Duodenal mucosa (tissue), 2 donors: ENCODE measurements around the gene RUVBL1.

ENCODE experiments used
- H3K27ac ChIP-seq: one replicate; pipeline ENCODE4 v1.7.0; 2013; ENCODE audit warnings: low read depth, low read length
- H3K27me3 ChIP-seq, 2 donors: one replicate each; pipeline ENCODE4 v1.7.0; 2013; ENCODE audit warnings: low read length in 2 of 2, control low read depth in 1 of 2; ENCODE audit not compliant: insufficient read depth in 2 of 2, control insufficient read depth in 1 of 2
- H3K36me3 ChIP-seq, 2 donors: one replicate each; pipeline ENCODE4 v1.7.0; 2013; ENCODE audit warnings: low read length in 2 of 2, control low read depth in 1 of 2; ENCODE audit not compliant: insufficient read depth in 2 of 2, control insufficient read depth in 1 of 2
- H3K4me1 ChIP-seq, 2 donors: one replicate each; pipeline ENCODE4 v1.7.0; 2013; ENCODE audit warnings: low read length in 2 of 2, control low read depth in 1 of 2; ENCODE audit not compliant: insufficient read depth in 2 of 2, control insufficient read depth in 1 of 2
- H3K4me3 ChIP-seq, 2 donors: one replicate each; pipeline ENCODE4 v1.7.0; 2013; ENCODE audit warnings: low read length in 2 of 2, low read depth in 1 of 2
- H3K9ac ChIP-seq, 2 donors: one replicate each; pipeline ENCODE4 v1.7.0; 2013; ENCODE audit warnings: low read length in 2 of 2, low read depth in 1 of 2
- H3K9me3 ChIP-seq, 2 donors: one replicate each; pipeline ENCODE4 v1.7.0; 2013; ENCODE audit warnings: low read length in 2 of 2, control low read depth in 1 of 2; ENCODE audit not compliant: control insufficient read depth in 1 of 2

The RUVBL1 gene

DNA sequence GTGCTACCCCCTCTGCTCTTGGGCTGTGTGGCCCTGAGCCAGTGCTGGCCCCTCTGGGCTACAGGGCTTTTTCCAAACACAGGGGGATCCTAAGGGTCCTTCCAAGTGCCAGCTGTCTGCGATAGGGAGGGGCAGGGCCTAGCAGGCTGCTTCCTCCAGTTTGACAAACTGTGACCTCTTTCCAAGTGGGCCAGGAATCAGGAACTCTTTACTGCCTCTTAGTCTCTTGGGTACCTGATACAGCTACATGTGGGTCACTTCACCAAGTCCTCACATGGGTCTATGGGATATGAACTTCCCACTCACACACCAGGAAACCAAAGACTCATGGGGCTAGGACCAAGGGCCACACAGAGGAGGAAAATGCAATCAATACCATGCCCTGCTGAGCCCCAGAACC lies 45.9 kb downstream of the RUVBL1 start:
- Histone ChIP-seq H3K4me3 (no peak overlapping the region), H3K9me3 (no peaks in the 10 kb centered on the region), H3K27me3 (no peaks in the 10 kb centered on the region), H3K27ac (no peak overlapping the region), H3K9ac (no peak overlapping the region), H3K4me1 (peaks cover 16 to 22% of the 10 kb centered on the region in 2 donors), H3K36me3 (peaks cover 4 to 18% of the 10 kb centered on the region in 2 donors)

DNA sequence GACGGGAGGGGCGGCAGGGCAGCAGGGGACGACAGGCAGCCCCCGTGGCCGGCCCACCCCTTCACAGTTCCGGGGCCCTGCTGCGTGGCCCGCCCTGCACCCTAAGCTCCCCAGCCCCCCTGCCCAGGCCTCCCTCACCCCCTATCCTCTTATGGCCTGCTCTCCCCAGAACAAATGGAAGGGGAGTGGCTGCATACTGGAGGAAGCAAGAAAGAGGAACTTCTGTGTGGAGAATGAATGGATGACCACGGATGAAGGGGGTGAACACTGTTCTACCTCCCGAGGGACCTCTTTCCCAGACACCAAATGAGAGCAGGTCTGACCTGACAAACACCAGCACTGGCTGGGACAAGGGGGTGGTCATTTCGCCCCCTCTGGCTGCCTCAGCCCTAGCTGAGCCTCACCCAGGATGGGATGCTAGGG lies 46.4 kb downstream of the RUVBL1 start:
- no peaks in the 10 kb centered on the region for H3K9me3 ChIP-seq
- peaks cover 16 to 20% of the 10 kb centered on the region in 2 donors for H3K4me1 ChIP-seq
- peak overlapping the region in 1 of 2 donors; percentile 72 for H3K4me3 ChIP-seq
- H3K36me3 ChIP-seq = peaks cover 5 to 19% of the 10 kb centered on the region in 2 donors
- H3K27ac ChIP-seq = no peak overlapping the region
- H3K9ac ChIP-seq = no peak overlapping the region
- no peaks in the 10 kb centered on the region for H3K27me3 ChIP-seq

DNA sequence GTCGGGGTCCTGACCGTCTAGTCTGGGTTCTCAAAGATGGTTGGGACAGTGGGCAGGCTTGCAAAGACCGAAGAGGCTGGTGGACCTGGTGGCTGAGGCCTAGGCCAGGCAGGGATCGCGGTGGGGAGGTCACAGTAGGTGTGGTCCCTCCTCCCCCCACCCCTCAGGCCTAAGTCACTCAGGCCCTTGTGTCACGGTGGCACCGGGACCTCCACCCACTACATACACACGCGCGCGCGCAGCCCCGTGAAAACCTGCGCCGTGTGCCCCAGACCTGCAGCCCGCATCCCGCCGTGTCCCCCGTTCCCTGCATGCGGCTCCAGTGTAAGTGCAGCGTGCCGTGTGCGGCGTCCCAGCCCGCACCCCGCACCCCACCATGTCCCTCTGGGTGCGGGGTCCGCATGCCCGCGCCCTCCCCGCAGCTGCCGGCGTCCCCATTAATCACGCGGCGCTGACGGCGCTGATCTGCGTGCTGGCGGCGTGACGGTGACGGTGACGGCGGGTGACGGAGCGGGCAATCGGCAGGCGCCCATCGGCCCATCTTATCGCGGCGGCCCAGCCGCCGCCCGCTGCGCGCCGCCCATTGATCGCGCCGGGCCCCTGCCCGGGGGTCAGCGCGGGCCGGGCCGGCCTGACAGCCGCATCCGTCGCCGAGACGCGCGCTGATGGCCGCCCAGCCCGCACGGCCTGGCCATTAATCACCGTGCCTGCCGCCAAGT lies 47.0 kb downstream of the RUVBL1 start:
- Histone ChIP-seq H3K9ac (peak overlapping the region; percentile 35 to 60), H3K4me3 (peak overlapping the region; percentile 61 to 72), H3K9me3 (no peaks in the 10 kb centered on the region), H3K27ac (no peak overlapping the region), H3K4me1 (peaks cover 15 to 19% of the 10 kb centered on the region in 2 donors), H3K36me3 (peaks cover 11 to 21% of the 10 kb centered on the region in 2 donors), H3K27me3 (no peaks in the 10 kb centered on the region)

DNA sequence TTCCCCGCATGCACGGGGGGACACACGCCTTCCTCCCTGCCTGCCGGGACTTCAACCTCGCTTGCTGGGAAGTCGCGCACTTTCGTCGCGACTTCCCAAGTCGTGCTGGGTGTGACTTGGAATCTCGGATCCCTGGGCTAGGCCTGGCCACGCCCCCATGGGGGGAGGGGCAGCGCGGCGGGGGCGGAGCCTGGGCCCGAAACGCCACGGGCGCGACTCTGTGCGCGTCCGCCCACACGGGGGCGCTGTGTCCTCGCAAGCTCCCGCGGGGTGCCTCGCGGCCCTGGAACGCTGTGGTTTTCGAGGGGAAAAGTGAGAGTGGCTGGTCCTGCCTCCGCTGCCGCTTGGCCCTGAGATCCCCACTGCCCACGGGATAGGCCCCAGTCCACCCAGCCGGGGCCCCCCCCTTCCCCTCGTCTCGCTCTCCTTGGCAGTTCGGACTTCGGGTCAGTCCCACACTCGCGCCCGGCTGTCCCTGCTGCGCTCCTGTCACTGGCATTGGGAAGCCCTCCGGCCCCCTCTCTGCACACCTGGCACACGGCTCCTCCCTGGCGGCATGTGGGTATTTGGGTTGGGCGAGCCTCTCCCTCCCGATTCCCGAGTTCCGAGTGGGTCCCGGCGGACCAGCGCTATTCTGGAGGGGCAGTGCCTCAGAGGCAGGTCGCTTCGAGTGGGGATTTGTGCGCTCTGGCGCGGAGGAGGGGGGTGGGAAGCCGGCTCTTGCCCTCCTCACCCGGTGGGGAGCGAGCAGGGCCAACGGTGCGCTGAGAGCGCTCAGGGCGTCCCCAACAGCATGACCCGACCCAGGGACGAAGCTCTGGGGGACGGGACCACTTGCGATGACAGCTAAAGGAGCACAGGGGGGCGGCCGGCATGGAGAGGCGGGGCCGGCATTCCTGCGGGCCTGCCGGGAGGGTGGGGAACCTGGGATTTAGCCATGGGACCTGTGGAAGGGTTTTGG lies 47.8 kb downstream of the RUVBL1 start:
- Histone ChIP-seq H3K4me3 (peak overlapping the region; percentile 61 to 72), H3K27me3 (no peaks in the 10 kb centered on the region), H3K9me3 (no peaks in the 10 kb centered on the region), H3K36me3 (peaks cover 19 to 30% of the 10 kb centered on the region in 2 donors), H3K27ac (no peak overlapping the region), H3K9ac (peak overlapping the region; percentile 35 to 60), H3K4me1 (peaks cover 13 to 19% of the 10 kb centered on the region in 2 donors)

DNA sequence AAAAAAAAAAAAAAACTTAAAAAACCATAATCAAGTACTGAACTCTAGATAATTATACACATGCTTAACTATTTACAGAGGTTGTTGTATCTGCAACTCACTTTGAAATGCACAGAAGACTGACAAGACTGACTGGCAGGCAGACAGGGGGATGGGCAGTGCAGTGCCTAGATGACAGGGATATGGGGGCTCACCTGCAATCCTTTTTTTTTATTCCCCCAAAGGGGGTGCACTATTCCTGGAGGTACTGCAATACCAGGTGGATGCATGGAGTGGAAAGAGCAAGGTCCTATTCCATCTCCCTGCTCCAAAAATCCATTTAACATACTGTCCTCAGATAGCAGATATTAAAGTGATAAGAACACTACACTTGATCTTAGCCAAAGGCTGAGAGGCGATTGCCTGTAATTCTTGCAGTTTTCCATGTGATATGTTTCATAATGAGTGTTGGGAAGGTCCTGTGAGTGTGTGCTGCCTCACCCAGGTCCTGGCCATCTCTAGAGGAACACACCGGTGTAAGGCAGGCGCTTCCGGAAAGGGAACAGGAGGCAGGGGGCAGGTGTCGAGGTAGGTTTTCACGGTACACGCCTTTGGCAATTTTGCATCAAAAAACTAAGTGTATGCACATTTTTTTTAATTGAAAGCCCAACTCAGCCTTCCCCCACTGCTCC lies 48.6 kb downstream of the RUVBL1 start:
- peaks cover 27 to 38% of the 10 kb centered on the region in 2 donors for H3K36me3 ChIP-seq
- H3K4me1 ChIP-seq = peaks cover 13 to 19% of the 10 kb centered on the region in 2 donors
- peak overlapping the region; percentile 21 to 44 for H3K9ac ChIP-seq
- no peaks in the 10 kb centered on the region for H3K9me3 ChIP-seq
- H3K27me3 ChIP-seq = no peaks in the 10 kb centered on the region
- no peak overlapping the region for H3K27ac ChIP-seq
- peak overlapping the region; percentile 56 to 61 for H3K4me3 ChIP-seq

DNA sequence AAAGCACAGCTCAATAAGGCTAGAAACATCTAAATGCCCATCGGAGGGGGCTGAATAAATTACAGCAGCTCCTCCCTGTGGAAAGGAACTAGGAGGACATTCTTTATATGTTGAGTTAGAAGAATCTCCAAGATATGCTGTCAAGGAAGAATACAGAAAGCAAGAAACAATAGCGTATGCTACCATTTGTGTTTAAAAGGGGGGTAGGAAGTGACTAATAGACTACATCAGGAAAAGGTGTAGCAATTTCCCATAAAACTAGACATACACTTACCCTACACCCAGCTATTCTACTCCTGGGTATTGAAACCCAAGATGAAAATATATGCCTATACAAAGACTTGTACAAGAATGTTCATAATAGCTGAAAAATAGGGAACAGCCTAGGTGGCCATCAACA lies 49.8 kb downstream of the RUVBL1 start:
- no peak overlapping the region for H3K27ac ChIP-seq
- H3K9ac ChIP-seq = no peak overlapping the region
- H3K36me3 ChIP-seq = peaks cover 29 to 43% of the 10 kb centered on the region in 2 donors
- H3K9me3 ChIP-seq = no peaks in the 10 kb centered on the region
- no peak overlapping the region for H3K4me3 ChIP-seq
- no peaks in the 10 kb centered on the region for H3K27me3 ChIP-seq
- peaks cover 13 to 19% of the 10 kb centered on the region in 2 donors for H3K4me1 ChIP-seq

DNA sequence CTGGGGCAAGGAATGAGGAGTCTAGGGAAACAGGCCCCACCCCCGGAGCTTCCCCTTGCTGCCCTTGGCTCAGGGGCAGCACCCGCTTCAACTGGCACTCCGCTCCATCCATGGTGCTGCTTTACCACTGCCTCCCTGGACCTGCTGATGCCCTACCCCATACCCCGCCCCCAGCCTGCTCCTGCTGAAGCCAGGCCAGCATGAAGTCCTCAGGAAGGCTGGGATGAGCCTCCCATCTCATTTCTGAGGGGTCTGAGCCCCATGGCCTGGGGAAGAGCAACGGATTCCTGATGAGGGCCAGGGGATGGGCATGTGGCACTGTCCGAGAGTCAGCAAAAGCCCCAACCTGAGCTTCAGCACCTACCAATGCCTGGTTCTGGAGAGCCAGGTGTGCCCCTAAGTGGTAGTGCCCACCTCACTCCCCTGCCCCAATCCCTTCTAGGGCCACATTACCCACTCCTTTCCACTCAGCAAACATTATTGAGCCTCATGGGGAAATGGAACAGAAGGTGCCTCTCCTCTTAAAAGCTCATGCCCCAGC lies 50.4 kb downstream of the RUVBL1 start:
- Histone ChIP-seq H3K9me3 (no peaks in the 10 kb centered on the region), H3K36me3 (peaks cover 35 to 46% of the 10 kb centered on the region in 2 donors), H3K27me3 (no peaks in the 10 kb centered on the region), H3K4me1 (peaks cover 13 to 19% of the 10 kb centered on the region in 2 donors), H3K9ac (no peak overlapping the region), H3K4me3 (no peak overlapping the region), H3K27ac (no peak overlapping the region)

DNA sequence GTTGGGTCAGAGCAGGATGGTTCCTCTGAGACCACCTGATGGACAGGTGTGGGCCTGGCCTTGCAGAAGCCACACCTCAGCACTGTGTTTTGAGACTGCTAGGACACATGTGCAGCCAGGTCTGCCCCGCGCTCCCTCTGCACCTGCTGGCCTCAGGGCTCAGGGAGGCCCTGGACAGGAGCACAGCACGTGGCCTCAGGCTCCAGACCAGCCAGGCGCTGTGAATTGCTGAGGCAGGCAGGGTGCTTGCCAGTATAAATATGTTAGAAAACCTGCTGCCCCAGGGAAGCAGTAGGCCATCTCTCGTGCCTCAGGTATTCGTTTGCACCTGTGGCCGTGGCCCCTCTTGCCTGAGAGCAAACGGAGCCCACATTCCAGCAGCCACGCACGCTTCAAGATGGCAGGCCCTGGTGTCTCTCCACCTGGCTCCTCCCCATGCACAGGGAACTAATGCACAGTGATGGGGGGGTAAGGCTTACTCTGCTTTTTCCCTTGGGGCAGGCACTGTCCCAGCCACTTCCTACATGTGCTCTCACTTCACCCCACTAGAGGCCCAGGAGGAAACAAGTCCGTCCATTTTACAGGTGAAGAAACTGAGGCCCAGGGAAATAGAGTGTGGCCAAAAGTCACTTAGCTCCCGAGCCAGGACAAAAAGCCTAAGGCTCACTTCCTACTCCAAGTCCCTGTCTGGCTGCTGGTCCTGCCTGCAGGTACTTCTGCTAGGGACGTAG lies 51.0 kb downstream of the RUVBL1 start:
- Histone ChIP-seq H3K36me3 (peaks cover 40 to 53% of the 10 kb centered on the region in 2 donors), H3K27me3 (no peaks in the 10 kb centered on the region), H3K9me3 (no peaks in the 10 kb centered on the region), H3K27ac (no peak overlapping the region), H3K9ac (no peak overlapping the region), H3K4me1 (peaks cover 13 to 19% of the 10 kb centered on the region in 2 donors), H3K4me3 (no peak overlapping the region)

DNA sequence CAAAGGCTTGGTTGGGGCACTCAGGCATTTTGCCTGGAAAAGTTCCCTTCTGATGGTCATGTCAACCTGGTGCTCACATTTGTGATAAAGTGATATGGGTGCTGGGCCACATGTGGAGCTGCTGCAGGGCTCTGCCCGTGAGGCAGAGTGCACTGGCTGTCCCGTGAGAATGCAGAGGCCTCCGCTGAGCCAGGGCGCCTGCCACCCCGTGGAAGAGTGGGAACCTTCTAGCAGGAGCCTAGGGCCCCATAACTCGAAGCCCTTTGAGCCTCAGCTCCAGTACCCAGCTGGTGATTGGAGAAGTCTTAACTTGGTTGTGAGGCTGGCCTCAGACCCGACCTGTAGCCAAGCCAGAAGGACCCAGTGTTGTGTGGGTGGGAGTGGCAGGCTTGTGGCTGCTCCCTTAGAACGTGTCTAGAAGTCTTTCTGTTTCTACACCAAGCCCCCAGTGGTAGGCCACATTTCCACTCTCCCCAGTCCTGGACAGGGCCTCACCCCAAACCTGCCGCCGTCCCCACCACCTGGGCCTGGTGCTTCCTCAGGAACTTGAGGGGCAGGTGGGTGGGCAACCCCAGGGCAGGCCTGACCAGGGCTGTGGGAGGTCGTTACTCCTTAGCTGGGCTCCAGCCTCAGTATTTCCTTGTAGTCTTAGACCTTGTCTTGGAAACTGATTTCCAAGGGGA lies 51.7 kb downstream of the RUVBL1 start:
- peaks cover 48 to 60% of the 10 kb centered on the region in 2 donors for H3K36me3 ChIP-seq
- no peak overlapping the region for H3K9ac ChIP-seq
- no peak overlapping the region for H3K27ac ChIP-seq
- H3K4me1 ChIP-seq = peaks cover 13 to 19% of the 10 kb centered on the region in 2 donors
- H3K9me3 ChIP-seq = no peaks in the 10 kb centered on the region
- no peak overlapping the region for H3K4me3 ChIP-seq
- H3K27me3 ChIP-seq = no peaks in the 10 kb centered on the region
